Stomach smooth muscle (tissue), 2 donors: ENCODE measurements around the gene C11orf42.

Experiments used
- H3K27ac ChIP-seq: one replicate; pipeline ENCODE4 v1.7.0; 2013; ENCODE audit warnings: mild to moderate bottlenecking, low read length, inconsistent platforms
- H3K27me3 ChIP-seq, 2 donors: one replicate each; pipeline ENCODE4 v1.7.0; 2013; ENCODE audit warnings: low read length in 2 of 2; ENCODE audit not compliant: insufficient read depth in 2 of 2, control insufficient read depth in 1 of 2
- H3K36me3 ChIP-seq, 2 donors: one replicate each; pipeline ENCODE4 v1.7.0; 2013; ENCODE audit warnings: low read length in 2 of 2; ENCODE audit not compliant: control insufficient read depth in 2 of 2, insufficient read depth in 2 of 2
- H3K4me1 ChIP-seq: one replicate; pipeline ENCODE4 v1.7.0; 2013; ENCODE audit warnings: low read length; ENCODE audit not compliant: control insufficient read depth, insufficient read depth
- H3K4me3 ChIP-seq, 2 donors: one replicate each; pipeline ENCODE4 v1.7.0; 2013; ENCODE audit warnings: low read length in 2 of 2
- H3K9ac ChIP-seq, 2 donors: one replicate each; pipeline ENCODE4 v1.7.0; 2013; ENCODE audit warnings: low read length in 2 of 2, mild to moderate bottlenecking in 1 of 2
- H3K9me3 ChIP-seq, 2 donors: one replicate each; pipeline ENCODE4 v1.7.0; 2013; ENCODE audit warnings: low read length in 2 of 2; ENCODE audit not compliant: control insufficient read depth in 2 of 2
- donor health status: healthy.
- donor health status: Pancreatic carcinoma.

Gene C11orf42

GRCh38 chr11:6223854-6224253, 18.5 kb downstream of the C11orf42 start:
- no peaks in the 10 kb centered on the region for H3K27me3 ChIP-seq
- no peak overlapping the region for H3K4me3 ChIP-seq
- peaks cover 40 to 48% of the 10 kb centered on the region in 2 donors for H3K36me3 ChIP-seq
- H3K9ac ChIP-seq = no peak overlapping the region
- no peaks in the 10 kb centered on the region for H3K9me3 ChIP-seq
- H3K27ac ChIP-seq = no peak overlapping the region
- H3K4me1 ChIP-seq = no peaks in the 10 kb centered on the region

- Histone ChIP-seq H3K9me3 (no peaks in the 10 kb centered on the region), H3K4me1 (no peaks in the 10 kb centered on the region), H3K27me3 (no peaks in the 10 kb centered on the region), H3K4me3 (no peak overlapping the region), H3K36me3 (peaks cover 34 to 43% of the 10 kb centered on the region in 2 donors), H3K9ac (no peak overlapping the region), H3K27ac (no peak overlapping the region)
These were observed 19.1 kb downstream of the C11orf42 start for GRCh38 chr11:6224421-6224820.

- H3K4me3 ChIP-seq = no peak overlapping the region
- H3K4me1 ChIP-seq = no peaks in the 10 kb centered on the region
- H3K36me3 ChIP-seq = peaks cover 28 to 38% of the 10 kb centered on the region in 2 donors
- no peak overlapping the region for H3K9ac ChIP-seq
- H3K27me3 ChIP-seq = no peaks in the 10 kb centered on the region
- no peaks in the 10 kb centered on the region for H3K9me3 ChIP-seq
- no peak overlapping the region for H3K27ac ChIP-seq
These were observed 19.7 kb downstream of the C11orf42 start for GRCh38 chr11:6225024-6225423.

GRCh38 chr11:6225896-6226295, 20.5 kb downstream of the C11orf42 start:
- peaks cover 26 to 30% of the 10 kb centered on the region in 2 donors for H3K36me3 ChIP-seq
- no peaks in the 10 kb centered on the region for H3K9me3 ChIP-seq
- no peak overlapping the region for H3K27ac ChIP-seq
- H3K9ac ChIP-seq = no peak overlapping the region
- no peak overlapping the region for H3K4me3 ChIP-seq
- H3K27me3 ChIP-seq = no peaks in the 10 kb centered on the region
- no peaks in the 10 kb centered on the region for H3K4me1 ChIP-seq

- H3K9ac ChIP-seq = no peak overlapping the region
- peaks cover 8% of the 10 kb centered on the region in 2 donors for H3K36me3 ChIP-seq
- no peak overlapping the region for H3K4me3 ChIP-seq
- H3K27ac ChIP-seq = no peak overlapping the region
- H3K9me3 ChIP-seq = no peaks in the 10 kb centered on the region
- no peaks in the 10 kb centered on the region for H3K27me3 ChIP-seq
- H3K4me1 ChIP-seq = peaks cover under 1% of the 10 kb centered on the region
These were observed 23.2 kb downstream of the C11orf42 start for GRCh38 chr11:6228520-6228919.

- Histone ChIP-seq H3K4me3 (no peak overlapping the region), H3K9ac (no peak overlapping the region), H3K27ac (no peak overlapping the region), H3K4me1 (peaks cover 5% of the 10 kb centered on the region), H3K9me3 (no peaks in the 10 kb centered on the region), H3K36me3 (no peaks in the 10 kb centered on the region), H3K27me3 (no peaks in the 10 kb centered on the region)
These were observed 24.6 kb downstream of the C11orf42 start for GRCh38 chr11:6229911-6230310.

GRCh38 chr11:6232899-6233298, 27.5 kb downstream of the C11orf42 start:
- Histone ChIP-seq H3K9me3 (no peaks in the 10 kb centered on the region), H3K36me3 (no peaks in the 10 kb centered on the region), H3K4me1 (peaks cover 5% of the 10 kb centered on the region), H3K27ac (no peak overlapping the region), H3K27me3 (no peaks in the 10 kb centered on the region), H3K4me3 (no peak overlapping the region), H3K9ac (no peak overlapping the region)

- peaks cover 5% of the 10 kb centered on the region for H3K4me1 ChIP-seq
These were observed 28.6 kb downstream of the C11orf42 start for GRCh38 chr11:6233984-6234386.

GRCh38 chr11:6234387-6235107, 29.2 kb downstream of the C11orf42 start, which contains the start of gene FHIP1B:
TSS of gene FHIP1B (minus strand) at chr11:6234636. CDS start at chr11:6224516, 10,120 bp downstream.
- H3K27me3 ChIP-seq = no peaks in the 10 kb centered on the region
- peak within 1 kb of the TSS; percentile 88 to 93 for H3K9ac ChIP-seq

More at GRCh38 chr11:6233984-6234386, 28.6 kb downstream of the C11orf42 start:
- Histone ChIP-seq H3K4me3 (peak overlapping the region; percentile 84 to 98), H3K27ac (peak overlapping the region; percentile 76), H3K27me3 (no peaks in the 10 kb centered on the region), H3K9me3 (no peaks in the 10 kb centered on the region), H3K9ac (peak overlapping the region; percentile 88 to 93), H3K36me3 (no peaks in the 10 kb centered on the region)

GRCh38 chr11:6237266-6237665, 31.9 kb downstream of the C11orf42 start:
- Histone ChIP-seq H3K27me3 (no peaks in the 10 kb centered on the region), H3K36me3 (no peaks in the 10 kb centered on the region), H3K27ac (no peak overlapping the region), H3K4me1 (peaks cover 5% of the 10 kb centered on the region), H3K9ac (no peak overlapping the region), H3K4me3 (no peak overlapping the region), H3K9me3 (no peaks in the 10 kb centered on the region)

More at GRCh38 chr11:6234387-6235107, 29.2 kb downstream of the C11orf42 start, which contains the start of gene FHIP1B:
- Histone ChIP-seq H3K36me3 (no peaks in the 10 kb centered on the region), H3K27ac (peak within 1 kb of the TSS; percentile 76), H3K4me1 (peaks cover 5% of the 10 kb centered on the region), H3K9me3 (no peaks in the 10 kb centered on the region), H3K4me3 (peak within 1 kb of the TSS; percentile 94 to 98)

- H3K27me3 ChIP-seq = no peaks in the 10 kb centered on the region
- H3K36me3 ChIP-seq = no peaks in the 10 kb centered on the region
- H3K9me3 ChIP-seq = no peaks in the 10 kb centered on the region
- H3K4me1 ChIP-seq = peaks cover 5% of the 10 kb centered on the region
- no peak overlapping the region for H3K4me3 ChIP-seq
- H3K27ac ChIP-seq = no peak overlapping the region
- no peak overlapping the region for H3K9ac ChIP-seq
These were observed 32.5 kb downstream of the C11orf42 start for GRCh38 chr11:6237761-6238302.
